Naive thymus-derived CD4-positive, alpha-beta T cell (primary cell): ENCODE data around the gene RCSD1. TPM values are rescaled to one million over a fixed set of nuclear protein-coding genes. Genes with fewer than 3 reads are reported as not detected.
A peak's percentile ranks its signal among the peaks of the same experiment; 100 is the strongest.

Experiments used
- ATAC-seq: fragments of 150-1000 bp; cut with Tn5 transposase; 2 replicates; pipeline ENCODE4 v1.10.0; 2021; ENCODE audit warnings: mild to moderate bottlenecking, moderate library complexity
- CTCF ChIA-PET: fragments of 350-600 bp; sonication (Branson Sonifier 250); formaldehyde crosslinking; loops from one replicate; lab custom pipeline; 2021; ENCODE audit warnings: antibody characterized with exemption; lab: Charles Lee
- POLR2A ChIA-PET: fragments of 350-600 bp; sonication (Branson Sonifier 250); formaldehyde crosslinking; loops from one replicate; lab custom pipeline; 2021; ENCODE audit warnings: antibody characterized with exemption, inconsistent platforms; lab: Charles Lee
- DNase-seq, 9 donors: peaks; one replicate each; pipeline versions ENCODE4 v3.0.0 to v3.0.0-alpha.2; 2020 to 2022; ENCODE audit warnings: mixed read lengths in 1 of 9
- H3K27ac ChIP-seq: one replicate; pipeline ENCODE4 v1.7.0; 2013; ENCODE audit warnings: mild to moderate bottlenecking, low read depth, low read length, moderate library complexity
- H3K27me3 ChIP-seq, 2 donors: one replicate each; pipeline ENCODE4 v1.7.0; 2013; ENCODE audit warnings: low read length in 2 of 2, mild to moderate bottlenecking in 2 of 2, moderate library complexity in 2 of 2; ENCODE audit not compliant: control insufficient read depth in 2 of 2, insufficient read depth in 2 of 2
- H3K36me3 ChIP-seq, 3 experiments: 1 replicate in 2 of 3; 2 replicates in 1 of 3; pipeline ENCODE4 v1.7.0; 2013; ENCODE audit warnings: low read length in 3 of 3, mild to moderate bottlenecking in 3 of 3, moderate library complexity in 1 of 3; ENCODE audit not compliant: insufficient read depth in 3 of 3, control insufficient read depth in 2 of 3
- H3K4me1 ChIP-seq, 2 donors: one replicate each; pipeline ENCODE4 v1.7.0; 2013; ENCODE audit warnings: low read length in 2 of 2, mild to moderate bottlenecking in 2 of 2, moderate library complexity in 1 of 2; ENCODE audit not compliant: control insufficient read depth in 2 of 2, insufficient read depth in 2 of 2
- H3K4me3 ChIP-seq: 2 replicates; pipeline ENCODE4 v1.7.0; 2013; ENCODE audit warnings: mild to moderate bottlenecking, low read length
- H3K9me3 ChIP-seq, 3 experiments: 1 replicate in 2 of 3; 2 replicates in 1 of 3; pipeline ENCODE4 v1.7.0; 2013; ENCODE audit warnings: low read length in 3 of 3; ENCODE audit not compliant: control insufficient read depth in 2 of 3
- H3K27ac Mint-ChIP-seq, 9 donors: one replicate each; pipeline ENCODE4 v1.8.0; 2020 to 2022; ENCODE audit warnings: mixed read lengths in 9 of 9, mild to moderate bottlenecking in 8 of 9, moderate library complexity in 5 of 9, inconsistent platforms in 2 of 9
- H3K27me3 Mint-ChIP-seq, 5 donors: one replicate each; pipeline ENCODE4 v1.8.0; 2021 to 2022; ENCODE audit warnings: mixed read lengths in 5 of 5, mild to moderate bottlenecking in 1 of 5
- H3K36me3 Mint-ChIP-seq, 5 donors: one replicate each; pipeline ENCODE4 v1.8.0; 2020 to 2022; ENCODE audit warnings: mixed read lengths in 5 of 5, mild to moderate bottlenecking in 3 of 5, inconsistent platforms in 1 of 5
- H3K4me1 Mint-ChIP-seq, 7 donors: one replicate each; pipeline ENCODE4 v1.8.0; 2020 to 2022; ENCODE audit warnings: mixed read lengths in 7 of 7, mild to moderate bottlenecking in 3 of 7, inconsistent platforms in 1 of 7
- H3K4me3 Mint-ChIP-seq, 10 donors: one replicate each; pipeline ENCODE4 v1.8.0; 2020 to 2022; ENCODE audit warnings: mild to moderate bottlenecking in 10 of 10, mixed read lengths in 10 of 10, moderate library complexity in 6 of 10, inconsistent platforms in 2 of 10
- H3K9me3 Mint-ChIP-seq, 11 donors: one replicate each; pipeline ENCODE4 v1.8.0; 2020 to 2022; ENCODE audit warnings: mixed read lengths in 11 of 11, mild to moderate bottlenecking in 4 of 11, inconsistent platforms in 1 of 11, moderate library complexity in 1 of 11
- intact Hi-C, 2 donors: fragments of 100-400 bp; cut with micrococcal nuclease; formaldehyde crosslinking; loops; one replicate each; pipeline ENCODE4 v1.15.1; 2023
- polyA plus RNA-seq, 2 donors: library from polyadenylated mRNA; unstranded; fragments of 300-500 nt; fragmentation: Illumina TruSeq; gene quantifications; one replicate each; pipeline ENCODE4 v1.2.3, GENCODE V29; 2021
- total RNA-seq, 6 experiments: library from RNA in 5 of 6; stranded (reverse) in 5 of 6; gene quantifications; 1 replicate in 5 of 6; 2 replicates in 1 of 6; pipeline ENCODE4 v1.2.3 and lab custom pipeline; 2021 to 2026

The RCSD1 gene
- total and polyA plus RNA-seq, 7 experiments from 2014 or later: 75.0 to 153 (median 135) TPM

DNA sequence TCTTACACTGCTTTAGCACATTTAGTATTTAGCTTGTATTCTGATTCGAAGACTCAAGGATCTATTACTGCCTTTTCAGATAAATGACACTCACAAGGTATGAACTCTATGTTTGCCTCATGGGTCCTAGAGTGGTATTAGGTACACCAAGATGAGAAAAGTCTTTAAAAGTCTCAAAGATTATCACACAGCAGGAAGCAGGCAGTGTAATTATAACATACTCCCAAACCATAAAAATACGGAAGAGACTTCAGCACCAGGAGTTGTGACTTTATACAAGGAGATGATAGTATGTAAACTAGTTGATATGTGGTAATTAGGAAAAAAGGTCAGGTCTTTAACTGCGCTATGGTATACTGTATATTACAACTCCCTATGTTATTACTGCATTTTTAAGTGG is 11.2 kb upstream of the RCSD1 start:
- no peak overlapping the region for H3K4me3 ChIP-seq
- DNase-seq (no peak), ATAC-seq (no peak)
- ChIA-PET CTCF (interaction anchor here (0.6 to 6.3 kb wide), 8 partner anchors 8 to 91 kb away, joined by 3 to 47 read pairs (median 4); no protein-coding TSS in a partner anchor), POLR2A (interaction anchor here (6.3 to 7.7 kb wide), 2 partner anchors 13 to 16 kb away, joined by 51 to 254 read pairs; partner anchors contain the start of gene RCSD1)
- no peaks in the 10 kb centered on the region for H3K27me3 Mint-ChIP-seq
- H3K9me3 Mint-ChIP-seq: peaks cover 0 to 7% (median 0%) of the 10 kb centered on the region in 11 donors
- H3K4me1 ChIP-seq: peaks cover 16 to 39% of the 10 kb centered on the region in 2 donors
- H3K36me3 Mint-ChIP-seq: peaks cover 0 to 28% (median 0%) of the 10 kb centered on the region in 5 donors
- H3K36me3 ChIP-seq: no peaks in the 10 kb centered on the region
- H3K9me3 ChIP-seq: no peaks in the 10 kb centered on the region
- H3K27ac ChIP-seq: peak overlapping the region; percentile 66
- H3K4me3 Mint-ChIP-seq: peak overlapping the region in 9 of 10 donors; percentile 26 to 79 (median 75)
- peak overlapping the region; percentile 83 to 96 (median 90) for H3K27ac Mint-ChIP-seq
- no peaks in the 10 kb centered on the region for H3K27me3 ChIP-seq
- intact Hi-C loops: loop anchor here in 1 of 2 donors (2.0 kb wide), 1 partner anchor 18 kb away; no protein-coding TSS in a partner anchor
- peaks cover 57 to 85% (median 74%) of the 10 kb centered on the region in 7 donors for H3K4me1 Mint-ChIP-seq

GRCh38 chr1:167620002-167620401 is 10.0 kb upstream of the RCSD1 start:
- Mint-ChIP-seq H3K27ac (peak overlapping the region; percentile 19 to 92 (median 74)), H3K4me3 (peak overlapping the region in 5 of 10 donors; percentile 0 to 61 (median 32)), H3K27me3 (no peaks in the 10 kb centered on the region), H3K36me3 (peaks cover 0 to 25% (median 0%) of the 10 kb centered on the region in 5 donors), H3K4me1 (peaks cover 62 to 78% (median 76%) of the 10 kb centered on the region in 7 donors), H3K9me3 (peaks cover 0 to 10% (median 2%) of the 10 kb centered on the region in 11 donors)
- no peak overlapping the region for H3K27ac ChIP-seq
- H3K27me3 ChIP-seq: no peaks in the 10 kb centered on the region
- DNase-seq (no peak), ATAC-seq (no peak)
- intact Hi-C loops: no loop called here
- H3K4me1 ChIP-seq: peaks cover 16 to 39% of the 10 kb centered on the region in 2 donors
- CTCF ChIA-PET: interaction anchor here (1.2 to 6.3 kb wide), 2 partner anchors 17 to 32 kb away, joined by 4 to 47 read pairs; no protein-coding TSS in a partner anchor
- no peaks in the 10 kb centered on the region for H3K9me3 ChIP-seq
- POLR2A ChIA-PET: interaction anchor here (6.3 to 7.7 kb wide), 2 partner anchors 12 to 18 kb away, joined by 51 to 254 read pairs; partner anchors contain the start of gene RCSD1
- H3K36me3 ChIP-seq: no peaks in the 10 kb centered on the region
- no peak overlapping the region for H3K4me3 ChIP-seq

GRCh38 chr1:167621780-167622313 is 8.2 kb upstream of the RCSD1 start:
- DNase-seq: peak in 3 of 9 donors; percentile 22 to 40 (median 34)
- Mint-ChIP-seq H3K9me3 (peaks cover 4 to 14% (median 7%) of the 10 kb centered on the region in 11 donors), H3K4me1 (peaks cover 65 to 82% (median 80%) of the 10 kb centered on the region in 7 donors), H3K27me3 (no peaks in the 10 kb centered on the region), H3K36me3 (peaks cover 3 to 26% (median 4%) of the 10 kb centered on the region in 5 donors), H3K27ac (peak overlapping the region in 8 of 9 donors; percentile 35 to 92 (median 68)), H3K4me3 (peak overlapping the region in 2 of 10 donors; percentile 5 to 14)
- intact Hi-C loops: loop anchor here in 1 of 2 donors (1.0 kb wide), 1 partner anchor 8 kb away; the partner anchor contains the start of gene RCSD1
- ChIA-PET POLR2A (interaction anchor here (1.6 to 1.8 kb wide), 2 partner anchors 10 to 15 kb away, joined by 4 to 9 read pairs; no protein-coding TSS in a partner anchor), CTCF (interaction anchor here (0.6 to 1.0 kb wide), 3 partner anchors 15 to 29 kb away, joined by 3 to 5 read pairs (median 3); no protein-coding TSS in a partner anchor)
- Histone ChIP-seq H3K4me1 (peaks cover 14 to 36% of the 10 kb centered on the region in 2 donors), H3K27ac (no peak overlapping the region), H3K27me3 (no peaks in the 10 kb centered on the region), H3K36me3 (no peaks in the 10 kb centered on the region), H3K9me3 (no peaks in the 10 kb centered on the region), H3K4me3 (no peak overlapping the region)
- no peak for ATAC-seq

DNA sequence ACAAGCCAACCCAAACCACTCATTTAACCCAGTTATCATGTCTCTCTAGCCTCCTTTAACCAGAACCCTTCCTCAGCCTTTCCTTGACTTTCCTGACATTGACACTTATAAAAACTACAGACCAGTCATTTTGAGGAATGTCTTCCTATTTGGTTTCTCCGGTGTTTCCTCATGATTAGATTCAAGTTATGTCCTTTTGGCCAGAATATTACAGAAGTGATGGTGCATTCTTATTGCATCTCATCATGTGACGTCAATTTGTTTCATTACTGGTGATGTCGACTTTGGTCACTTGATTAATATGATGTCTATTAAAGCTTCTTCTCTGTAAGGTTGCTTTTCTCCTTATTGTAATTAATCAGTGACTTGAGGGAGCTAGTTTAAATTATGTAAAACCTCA is 6.1 kb upstream of the RCSD1 start:
- Histone ChIP-seq H3K27ac (no peak overlapping the region), H3K36me3 (no peaks in the 10 kb centered on the region), H3K4me3 (no peak overlapping the region), H3K27me3 (no peaks in the 10 kb centered on the region), H3K9me3 (no peaks in the 10 kb centered on the region), H3K4me1 (peaks cover 25 to 37% of the 10 kb centered on the region in 2 donors)
- Mint-ChIP-seq H3K4me1 (peaks cover 55 to 77% (median 75%) of the 10 kb centered on the region in 7 donors), H3K4me3 (no peak overlapping the region), H3K36me3 (peaks cover 3 to 18% (median 4%) of the 10 kb centered on the region in 5 donors), H3K9me3 (peaks cover 4 to 14% (median 7%) of the 10 kb centered on the region in 11 donors), H3K27me3 (no peaks in the 10 kb centered on the region), H3K27ac (peak overlapping the region in 8 of 9 donors; percentile 0 to 93 (median 38))
- ChIA-PET CTCF (no interaction called here), POLR2A (interaction anchor here (0.6 to 1.9 kb wide), 5 partner anchors 10 to 110 kb away, joined by 3 to 7 read pairs (median 6); no protein-coding TSS in a partner anchor)
- ATAC-seq (no peak), DNase-seq (no peak)
- intact Hi-C loops: no loop called here

- Histone ChIP-seq H3K36me3 (no peaks in the 10 kb centered on the region), H3K4me1 (peaks cover 35 to 45% of the 10 kb centered on the region in 2 donors), H3K27ac (no peak overlapping the region), H3K27me3 (no peaks in the 10 kb centered on the region), H3K9me3 (no peaks in the 10 kb centered on the region), H3K4me3 (no peak overlapping the region)
- ChIA-PET POLR2A (interaction anchor here (0.7 to 15.1 kb wide), 5 partner anchors 8 to 30 kb away, joined by 3 to 254 read pairs (median 7); no protein-coding TSS in a partner anchor), CTCF (interaction anchor here (1.0 kb wide), 1 partner anchor 89 kb away, joined by 3 read pairs; no protein-coding TSS in a partner anchor)
- Mint-ChIP-seq H3K27me3 (no peaks in the 10 kb centered on the region), H3K4me1 (peaks cover 52 to 74% (median 72%) of the 10 kb centered on the region in 7 donors), H3K36me3 (peaks cover 3 to 18% (median 4%) of the 10 kb centered on the region in 5 donors), H3K9me3 (peaks cover 4 to 14% (median 7%) of the 10 kb centered on the region in 11 donors), H3K27ac (peak overlapping the region; percentile 15 to 86 (median 69)), H3K4me3 (no peak overlapping the region)
- intact Hi-C loops: no loop called here
- DNase-seq (no peak), ATAC-seq (no peak)
These were observed 4.8 kb upstream of the RCSD1 start for GRCh38 chr1:167625040-167625823.

GRCh38 chr1:167627615-167627864 is 2.5 kb upstream of the RCSD1 start:
- POLR2A ChIA-PET: interaction anchor here (0.5 to 16.0 kb wide), 8 partner anchors 10 to 115 kb away, joined by 3 to 276 read pairs (median 8); no protein-coding TSS in a partner anchor
- peak overlapping the region; percentile 48 for H3K4me3 ChIP-seq
- H3K4me1 ChIP-seq: peaks cover 41 to 45% of the 10 kb centered on the region in 2 donors
- no peaks in the 10 kb centered on the region for H3K27me3 ChIP-seq
- no peaks in the 10 kb centered on the region for H3K9me3 ChIP-seq
- H3K4me1 Mint-ChIP-seq: peaks cover 49 to 69% (median 63%) of the 10 kb centered on the region in 7 donors
- peak overlapping the region in 9 of 10 donors; percentile 82 to 99 (median 92) for H3K4me3 Mint-ChIP-seq
- peak; percentile 12 for ATAC-seq
- H3K9me3 Mint-ChIP-seq: peaks cover 4 to 19% (median 8%) of the 10 kb centered on the region in 11 donors
- intact Hi-C loops: no loop called here
- H3K27ac ChIP-seq: peak overlapping the region; percentile 94
- H3K27me3 Mint-ChIP-seq: no peaks in the 10 kb centered on the region
- H3K36me3 Mint-ChIP-seq: peaks cover 3 to 38% (median 6%) of the 10 kb centered on the region in 5 donors
- no peaks in the 10 kb centered on the region for H3K36me3 ChIP-seq
- H3K27ac Mint-ChIP-seq: peak overlapping the region; percentile 85 to 98 (median 95)
- DNase-seq: no peak
- CTCF ChIA-PET: interaction anchor here (1.2 to 2.9 kb wide), 6 partner anchors 10 to 88 kb away, joined by 3 to 28 read pairs (median 8); no protein-coding TSS in a partner anchor
